Ramos (cell line): ENCODE measurements around the gene EDEM2.
"Not testable (repeated sequence)": the region's sequence is repeated elsewhere in the genome, so short reads cannot be mapped to it uniquely, and the experiment has no call there.

Experiments
- in situ Hi-C: fragments of 300-500 bp; cut with MboI; formaldehyde crosslinking; loops from one replicate; pipeline ENCODE4 v1.14.3; 2022; ENCODE audit warnings: low sequenced_read_pairs; ENCODE audit not compliant: unreplicated experiment

The EDEM2 gene

DNA sequence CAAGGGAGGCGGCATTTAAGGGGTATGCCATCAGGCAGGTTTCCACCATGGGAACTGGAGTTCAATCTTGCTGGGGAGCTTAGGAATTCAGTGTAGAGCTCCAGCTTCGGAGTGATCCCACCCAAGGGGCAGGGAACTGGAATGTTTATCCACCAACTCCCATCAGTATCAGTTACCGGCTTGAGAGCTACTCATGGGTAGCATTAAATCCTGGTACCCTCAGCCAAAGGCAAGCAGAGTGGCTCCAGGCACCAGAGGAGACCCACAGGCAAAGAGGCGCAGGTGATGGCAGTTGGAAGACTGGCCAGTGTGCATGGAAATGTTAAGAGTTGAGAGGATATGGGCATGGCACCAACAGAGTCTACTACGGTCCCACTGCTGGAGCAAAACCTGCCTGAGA is 14.1 kb downstream of the EDEM2 start:
- in situ Hi-C loops: no loop called here

DNA sequence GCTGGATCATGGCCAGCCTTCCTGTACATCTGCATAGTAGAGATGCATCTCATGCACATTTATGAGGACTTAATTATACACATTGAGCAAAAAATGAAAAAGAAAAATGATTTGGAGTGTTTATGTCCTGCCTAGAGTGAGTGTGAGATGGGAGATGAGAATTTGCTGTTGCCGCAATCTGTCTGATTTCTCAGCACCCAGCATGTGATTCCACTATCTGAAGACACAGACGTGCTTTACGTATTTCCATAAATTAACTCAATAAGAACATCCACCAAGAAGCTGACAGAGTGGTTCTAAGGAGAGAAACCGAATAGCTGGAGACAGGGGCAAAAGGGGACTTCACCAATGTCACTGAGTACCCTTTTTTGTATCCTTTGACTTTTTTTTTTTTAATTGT is 15.2 kb downstream of the EDEM2 start:
- in situ Hi-C loops: no loop called here

DNA sequence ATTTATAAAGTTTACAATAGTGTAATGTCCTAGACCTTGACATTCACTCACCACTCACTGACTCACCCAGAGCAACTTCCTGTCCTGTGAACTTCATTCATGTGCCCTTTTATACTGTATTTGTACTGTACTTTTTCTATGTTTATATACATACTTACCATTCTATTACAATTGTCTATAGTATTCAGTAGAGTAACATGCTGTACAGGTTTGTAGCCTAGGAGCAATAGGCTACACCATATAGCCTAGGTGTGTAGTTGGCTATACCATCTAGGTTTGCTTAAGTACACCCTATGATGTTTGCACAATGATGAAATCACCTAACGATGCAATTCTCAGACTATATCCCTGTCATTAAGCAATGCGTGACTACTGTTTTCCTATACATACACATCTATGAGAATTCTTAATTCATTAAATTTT is 17.5 kb downstream of the EDEM2 start:
- in situ Hi-C loops: loop anchor here (10.0 kb wide), 1 partner anchor 65 kb away; no protein-coding TSS in a partner anchor

DNA sequence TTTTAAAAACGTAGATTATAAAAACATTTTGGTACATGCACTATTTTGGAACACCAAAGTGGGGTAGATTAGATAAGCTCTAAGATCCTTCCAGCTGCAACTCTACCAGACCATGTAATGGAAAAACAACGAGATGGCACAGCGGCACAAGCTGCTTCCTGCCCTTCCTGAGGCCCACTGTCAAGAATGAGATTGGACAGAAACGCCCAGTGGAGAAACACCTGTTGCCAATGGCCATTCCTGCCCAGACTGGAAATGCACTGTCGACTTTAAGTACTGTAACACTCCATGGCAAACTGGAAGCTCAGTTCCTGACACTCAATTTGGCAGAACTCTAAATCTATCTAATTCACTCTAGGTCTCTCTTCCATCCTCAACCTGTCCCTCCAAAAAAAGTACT is 21.4 kb downstream of the EDEM2 start:
- in situ Hi-C loops: loop anchor here (10.0 kb wide), 1 partner anchor 61 kb away; no protein-coding TSS in a partner anchor

DNA sequence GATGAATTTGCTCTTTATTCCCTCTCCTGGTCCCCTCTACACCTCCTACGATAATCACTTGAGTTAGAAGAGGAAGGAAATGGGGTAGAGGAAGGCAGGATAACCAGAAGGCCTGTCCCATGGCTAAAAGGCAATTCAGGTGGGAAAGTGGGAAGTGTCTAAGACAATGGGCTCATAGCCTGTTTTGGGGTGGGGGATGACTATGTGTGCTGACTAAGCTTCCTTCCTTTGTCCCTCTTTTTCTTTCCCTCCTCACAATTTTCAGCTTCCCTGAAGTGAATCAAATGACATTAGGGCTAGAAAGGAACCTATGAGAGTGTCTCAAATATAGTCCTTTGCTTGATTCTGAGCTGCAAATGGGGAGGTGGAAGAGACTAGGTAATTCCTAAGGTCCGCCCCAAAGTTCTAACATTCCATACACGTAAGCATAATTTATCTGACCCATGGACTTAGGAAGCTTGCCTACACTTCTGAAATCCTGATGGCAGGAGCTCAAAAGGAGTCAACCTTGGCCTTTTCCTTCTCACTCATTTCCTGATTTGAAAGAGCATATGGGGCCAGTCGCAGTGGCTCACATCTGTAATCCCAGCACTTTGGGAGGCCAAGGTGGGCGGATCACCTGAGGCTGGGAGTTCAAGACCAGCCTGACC is 24.3 kb downstream of the EDEM2 start:
- in situ Hi-C loops: loop anchor here (10.0 kb wide), 1 partner anchor 58 kb away; no protein-coding TSS in a partner anchor

DNA sequence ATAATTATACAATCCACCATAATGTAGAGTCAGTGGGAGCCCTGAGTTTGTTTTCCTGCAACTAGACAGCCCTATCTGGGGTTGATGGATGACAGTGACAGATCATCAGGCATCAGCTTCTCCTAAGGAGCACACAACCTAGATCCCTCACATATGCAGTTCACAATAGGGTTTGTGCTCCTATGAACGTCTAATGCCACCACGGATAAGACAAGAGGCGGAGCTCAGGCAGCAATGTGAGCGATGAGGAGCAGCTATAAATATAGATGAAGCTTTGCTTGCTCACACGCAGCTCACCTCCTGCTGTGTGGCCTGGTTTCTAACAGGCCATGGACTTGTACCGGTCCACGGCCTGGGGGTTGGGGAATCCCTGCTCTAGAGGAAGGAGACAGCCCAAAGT is 25.9 kb downstream of the EDEM2 start:
- in situ Hi-C loops: loop anchor here (10.0 kb wide), 1 partner anchor 56 kb away; no protein-coding TSS in a partner anchor

DNA sequence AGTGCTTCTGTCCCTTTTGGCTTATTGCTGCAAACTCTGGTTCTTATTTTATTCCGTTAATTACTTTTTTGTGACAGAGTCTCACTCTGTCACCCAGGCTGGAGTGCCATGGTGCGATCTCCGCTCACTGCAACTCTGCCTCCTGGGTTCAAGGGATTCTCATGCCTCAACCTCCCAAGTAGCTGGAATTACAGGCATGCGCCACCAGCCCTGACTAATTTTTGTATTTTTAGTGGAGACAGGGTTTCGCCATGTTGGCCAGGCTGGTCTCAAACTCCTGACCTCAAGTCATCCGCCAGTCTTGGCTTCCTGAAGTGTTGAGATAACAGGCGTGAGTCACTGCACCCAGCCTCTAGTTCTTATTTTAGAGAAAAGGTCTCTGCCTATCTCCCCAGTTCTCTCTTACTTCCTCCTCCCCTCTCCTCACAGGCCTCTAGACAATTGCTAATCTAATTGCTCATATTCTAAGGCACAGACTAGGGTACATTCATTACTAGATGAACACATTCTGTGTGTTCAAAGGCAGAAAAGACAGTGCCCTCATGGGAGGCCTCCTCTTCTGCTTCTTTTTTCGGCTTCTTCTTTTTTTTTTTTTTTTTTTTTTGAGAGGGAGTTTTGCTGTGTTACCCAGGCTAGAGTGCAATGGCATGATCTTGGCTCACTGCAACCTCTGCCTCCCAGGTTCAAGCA is 27.0 kb downstream of the EDEM2 start:
- in situ Hi-C loops: loop anchor here (10.0 kb wide), 1 partner anchor 55 kb away; no protein-coding TSS in a partner anchor

DNA sequence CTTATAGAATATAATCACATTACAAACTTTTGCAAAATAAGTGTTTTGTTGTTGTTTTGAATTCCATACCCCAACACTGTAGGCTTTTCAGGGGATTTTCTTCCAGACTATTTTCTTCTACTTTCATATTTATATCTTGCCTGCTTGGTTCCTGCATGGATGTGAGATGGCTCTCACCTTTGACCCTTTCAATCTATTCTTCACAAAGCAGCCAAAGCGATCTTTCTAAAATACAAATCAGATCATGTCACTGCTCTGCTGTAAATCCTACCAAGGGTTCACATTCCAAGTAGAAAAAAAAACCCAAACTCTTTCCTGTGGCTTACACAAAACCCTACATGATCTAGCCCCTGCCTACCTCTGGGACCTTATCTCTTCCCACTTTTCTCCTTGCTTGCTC is 29.5 kb downstream of the EDEM2 start:
- in situ Hi-C loops: no loop called here

DNA sequence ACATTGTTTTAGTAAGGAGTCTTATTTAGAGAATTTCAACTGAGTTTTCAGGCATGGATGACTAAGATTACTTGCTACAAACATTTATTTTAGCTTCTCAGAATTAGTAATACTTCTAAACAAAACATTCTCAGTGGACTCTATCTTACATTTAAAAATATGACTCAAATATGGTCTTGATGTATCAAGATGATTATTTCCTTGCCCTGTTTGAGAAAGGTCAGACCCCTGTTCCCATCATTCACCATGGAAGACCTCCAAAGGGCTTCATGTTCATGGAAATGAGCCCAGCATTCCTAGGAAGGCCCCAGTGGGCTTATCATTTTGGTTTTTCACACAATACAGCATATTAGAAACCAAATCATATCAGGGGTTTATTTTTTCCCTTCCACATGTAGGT is 29.9 kb downstream of the EDEM2 start:
- in situ Hi-C loops: no loop called here

DNA sequence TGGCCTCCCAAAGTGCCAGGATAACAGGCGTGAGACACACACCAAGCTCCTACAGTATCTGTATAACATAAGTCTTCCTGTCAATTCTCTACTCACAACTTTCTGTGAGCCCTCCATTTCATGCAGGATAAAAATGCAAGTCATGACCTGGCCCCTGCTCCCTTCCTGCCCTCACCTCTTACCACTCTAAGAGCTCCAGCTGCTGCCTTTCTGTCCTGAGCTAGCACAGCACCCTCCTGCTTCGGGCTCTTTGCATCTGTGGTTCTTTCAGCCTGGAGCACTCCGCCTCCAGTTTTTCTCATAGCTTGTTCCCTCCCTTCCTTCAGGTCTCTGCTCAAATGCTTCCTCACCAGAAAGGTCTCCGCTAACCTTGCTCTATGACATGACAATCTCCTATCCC is 30.9 kb downstream of the EDEM2 start:
- in situ Hi-C loops: no loop called here

DNA sequence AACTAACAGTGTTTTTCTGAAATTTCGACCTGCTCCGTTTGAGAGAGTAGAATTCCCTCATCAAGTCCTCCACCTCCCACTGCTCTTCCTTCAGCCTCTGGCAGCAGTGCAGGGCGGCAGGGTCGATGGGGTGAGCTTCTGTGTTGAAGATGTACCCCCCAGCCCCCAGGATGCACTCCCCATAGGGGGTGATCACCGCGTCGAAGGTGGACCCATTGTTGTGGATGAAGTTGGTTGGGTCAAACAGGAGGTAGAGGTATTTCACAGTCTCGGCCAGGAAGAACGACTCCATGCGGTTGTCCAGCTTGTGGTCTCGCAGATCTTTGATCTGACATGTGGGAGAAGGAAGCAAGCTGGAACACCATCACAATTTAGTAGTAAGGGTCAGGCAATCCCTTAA is 31.5 kb downstream of the EDEM2 start:
- in situ Hi-C loops: no loop called here

DNA sequence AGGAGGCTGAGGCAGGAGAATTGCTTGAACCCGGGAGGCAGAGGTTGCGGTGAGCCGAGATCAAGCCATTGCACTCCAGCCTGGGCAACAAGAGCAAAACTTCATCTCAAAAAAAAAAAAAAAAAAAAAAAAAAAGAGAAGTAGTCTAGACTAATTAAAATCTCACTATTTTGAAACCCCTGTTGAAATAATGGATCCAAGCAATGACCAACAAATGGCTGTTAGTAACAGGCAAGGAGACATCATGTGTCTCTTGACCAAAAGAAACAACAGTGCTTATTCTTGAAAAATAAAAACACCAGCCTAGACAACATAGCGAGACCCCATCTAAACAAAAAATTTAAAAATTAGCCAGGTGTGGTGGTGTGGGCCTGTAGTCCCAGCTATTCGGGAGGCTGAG is 34.9 kb downstream of the EDEM2 start:
- in situ Hi-C loops: not testable (repeated sequence)

DNA sequence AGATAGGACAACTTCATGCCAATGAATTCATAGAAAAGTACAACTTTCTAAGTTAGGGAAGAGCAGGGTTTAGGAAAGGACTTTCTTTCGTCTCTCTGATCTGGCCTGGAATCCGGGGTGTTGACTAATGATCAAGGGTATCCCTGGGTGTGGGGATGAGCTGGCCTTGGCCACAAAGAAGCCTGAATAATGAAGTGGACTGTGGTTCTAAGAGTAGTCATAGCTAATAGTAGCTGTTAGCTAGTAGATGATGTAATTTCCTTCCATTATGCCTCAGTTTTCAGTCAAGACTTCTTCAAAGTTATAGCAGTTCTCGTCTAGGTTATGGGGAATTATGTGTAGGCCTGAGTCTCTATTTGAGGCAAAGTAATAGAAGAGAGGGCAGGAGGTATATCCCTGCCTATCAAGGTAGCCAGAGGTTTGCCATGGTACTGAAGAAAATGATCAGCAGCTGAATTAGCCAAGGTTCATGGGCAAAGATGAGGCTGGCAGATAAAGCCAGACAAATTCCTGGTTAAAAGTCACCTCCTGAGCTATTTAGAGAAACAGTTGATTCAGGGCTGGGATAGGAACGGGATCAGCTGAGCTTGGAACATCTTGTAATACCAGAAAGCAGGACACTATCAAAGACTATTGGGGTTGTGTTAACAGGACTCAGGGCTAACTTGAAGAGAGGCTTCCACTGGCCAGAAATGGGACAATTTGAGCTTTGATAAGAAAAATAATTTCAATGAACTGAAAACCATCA is 35.8 kb downstream of the EDEM2 start:
- in situ Hi-C loops: no loop called here

DNA sequence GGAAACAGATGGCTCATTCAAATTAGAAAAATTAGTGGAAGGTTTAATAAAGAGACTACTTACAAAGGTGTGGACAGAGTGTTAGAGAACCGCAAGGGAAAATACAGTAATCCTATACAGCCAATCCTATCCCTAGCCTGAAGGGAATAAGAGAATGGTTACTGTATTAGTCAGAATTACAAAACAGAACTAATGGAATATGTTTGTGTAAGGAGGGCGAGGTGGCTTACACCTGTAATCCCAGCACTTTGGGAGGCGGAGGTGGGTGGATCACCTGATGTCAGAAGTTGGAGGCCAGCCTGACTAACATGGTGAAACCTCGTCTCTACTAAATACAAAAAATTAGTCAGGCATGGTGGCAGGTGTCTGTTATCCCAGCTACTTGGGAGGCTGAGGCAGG is 38.2 kb downstream of the EDEM2 start:
- in situ Hi-C loops: no loop called here

DNA sequence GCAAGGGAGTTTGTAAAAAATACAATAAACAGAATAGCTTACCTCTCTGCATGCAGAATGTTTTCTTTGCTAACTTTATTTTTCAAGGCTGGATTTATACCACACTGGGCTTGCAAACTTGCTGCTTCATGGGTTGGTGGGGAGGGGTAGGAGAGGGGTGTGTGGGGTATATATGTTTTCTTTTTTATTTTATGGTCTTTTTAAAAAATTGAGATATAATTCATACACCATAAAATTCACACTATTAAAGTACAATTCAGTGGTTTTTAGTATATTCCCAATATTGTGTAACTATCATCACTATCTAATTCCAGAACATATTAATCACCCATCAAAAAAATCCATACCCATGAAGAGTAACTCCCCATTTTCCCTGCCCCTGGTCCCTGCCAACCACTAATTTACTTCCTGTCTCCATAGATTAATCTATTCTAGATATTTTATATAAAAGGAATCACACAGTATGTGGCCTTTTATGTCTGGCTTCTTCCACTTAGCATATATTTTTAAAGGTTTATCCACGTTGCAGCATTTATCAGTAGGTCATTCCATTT is 40.2 kb downstream of the EDEM2 start:
- in situ Hi-C loops: no loop called here

DNA sequence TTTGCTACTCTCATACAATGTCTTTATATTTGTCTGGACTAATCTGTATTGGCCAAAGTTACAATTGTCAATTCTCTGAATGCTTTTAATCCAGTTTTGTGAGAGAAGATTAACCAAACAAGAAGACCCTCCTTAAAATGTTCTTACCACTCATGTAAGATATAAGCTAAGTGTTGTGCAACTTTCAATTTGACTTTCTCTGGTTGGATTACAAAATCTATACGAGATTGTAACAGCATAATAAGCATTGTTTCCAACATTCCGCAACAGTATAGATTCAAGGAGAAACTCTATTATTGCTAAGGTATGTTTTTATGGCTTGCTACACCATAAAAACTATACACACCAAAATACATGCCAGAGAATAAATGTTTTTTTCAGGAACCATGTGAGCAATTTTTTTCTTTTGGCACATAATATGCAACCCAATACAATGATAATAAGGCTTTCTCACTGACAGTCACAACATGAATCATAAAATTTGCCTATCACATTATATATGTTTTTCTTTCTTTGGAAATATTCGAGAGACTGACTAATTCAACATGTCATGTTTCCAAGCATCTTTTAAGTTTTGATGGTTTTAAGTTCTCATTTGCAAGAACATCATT is 42.3 kb downstream of the EDEM2 start:
- in situ Hi-C loops: no loop called here

DNA sequence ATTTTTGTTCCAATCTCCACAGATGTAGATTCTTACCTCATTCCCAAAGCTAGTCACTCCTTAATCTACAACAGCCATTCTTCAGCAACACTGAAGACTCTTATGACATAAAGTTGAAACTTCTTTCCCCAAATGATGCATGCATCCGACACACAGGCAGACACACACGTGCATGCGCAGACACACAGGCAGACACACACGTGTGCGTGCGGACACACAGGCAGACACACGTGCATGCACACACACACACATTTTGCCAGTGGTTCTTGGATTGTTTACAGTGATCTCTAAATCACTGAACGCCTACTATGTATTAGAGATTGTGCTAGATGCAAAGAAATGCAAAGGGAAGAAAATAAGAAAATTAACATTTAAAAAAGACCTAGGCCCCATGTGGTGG is 45.5 kb downstream of the EDEM2 start:
- in situ Hi-C loops: no loop called here

DNA sequence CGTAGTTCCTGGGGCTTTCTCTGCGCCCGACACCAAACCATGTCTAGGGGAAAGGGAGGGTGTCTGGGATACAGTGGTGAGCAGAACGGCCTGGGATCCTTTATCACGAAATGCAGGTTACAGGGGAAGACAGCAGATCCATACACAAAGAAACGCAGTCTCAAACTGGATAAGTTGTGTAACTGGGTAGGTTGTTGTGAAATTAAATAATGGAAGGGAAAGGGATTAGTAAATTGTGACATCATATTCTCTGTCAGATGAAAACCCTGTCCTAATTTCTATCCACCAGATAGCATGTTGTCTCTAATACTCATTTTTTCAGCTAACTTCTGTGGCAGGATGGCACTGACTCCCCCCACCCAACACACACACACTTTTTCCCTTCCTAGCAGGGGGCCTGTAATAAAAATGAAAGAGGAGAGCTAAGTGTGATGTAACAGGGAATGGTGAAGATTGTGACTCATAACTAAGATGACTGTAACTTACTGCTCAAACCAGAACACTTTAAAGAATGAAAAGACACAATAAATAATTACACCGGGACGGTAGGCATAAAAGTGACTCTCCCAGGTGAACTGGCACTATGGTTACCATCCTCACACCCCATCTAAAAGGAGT is 53.8 kb downstream of the EDEM2 start:
- in situ Hi-C loops: no loop called here

DNA sequence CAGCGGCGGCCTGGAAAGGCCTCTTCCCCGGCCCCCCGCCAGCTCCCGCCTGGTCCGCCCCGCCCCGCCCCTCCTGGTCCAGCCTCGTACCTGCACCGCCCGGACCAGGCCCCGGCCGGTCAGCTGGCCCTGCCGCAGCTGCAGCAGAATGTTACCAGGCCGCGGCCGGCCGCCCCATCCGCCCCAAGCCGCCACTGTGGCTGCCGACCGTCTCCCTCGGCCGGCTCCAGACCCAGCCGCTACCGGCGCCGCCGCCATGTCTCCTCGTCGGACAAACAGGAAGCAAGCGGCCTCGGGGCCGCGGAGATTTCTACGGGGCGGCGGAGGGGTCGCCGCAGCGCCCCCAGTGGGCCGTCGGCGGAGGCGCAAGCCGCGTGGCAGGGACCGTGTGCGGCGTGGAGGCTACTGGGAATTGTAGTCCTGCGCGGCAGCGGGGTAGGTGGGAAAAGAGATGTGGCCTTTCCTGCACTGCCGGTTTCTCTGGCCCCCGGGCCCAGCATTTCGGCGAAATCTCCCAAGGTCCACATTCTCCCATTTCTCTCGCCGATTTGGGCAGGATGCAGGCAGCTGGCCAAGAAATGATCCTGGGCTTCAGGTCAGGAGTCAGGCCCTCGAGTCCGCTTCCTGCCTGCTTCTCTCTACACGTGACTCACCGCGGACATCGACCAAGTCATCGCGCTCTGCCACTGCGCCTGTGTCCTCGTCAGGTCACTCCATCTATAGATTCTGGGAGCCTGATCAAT is 54.4 kb downstream of the EDEM2 start, which contains the start of gene TRPC4AP:
TRPC4AP (minus strand) TSS at position 284 of the 743 bp plus-strand sequence; CDS start at position 258, 26 bp downstream.
- in situ Hi-C loops: no loop called here
